ENCODE data around the gene OR8D2. TPM values are rescaled to one million over a fixed set of nuclear protein-coding genes. Genes with fewer than 3 reads are reported as not detected.
"Not testable (repeated sequence)": the region's sequence is repeated elsewhere in the genome, so short reads cannot be mapped to it uniquely, and the experiment has no call there.

The OR8D2 gene
- total RNA-seq, 1 experiment from 2014 or later: not detected

DNA sequence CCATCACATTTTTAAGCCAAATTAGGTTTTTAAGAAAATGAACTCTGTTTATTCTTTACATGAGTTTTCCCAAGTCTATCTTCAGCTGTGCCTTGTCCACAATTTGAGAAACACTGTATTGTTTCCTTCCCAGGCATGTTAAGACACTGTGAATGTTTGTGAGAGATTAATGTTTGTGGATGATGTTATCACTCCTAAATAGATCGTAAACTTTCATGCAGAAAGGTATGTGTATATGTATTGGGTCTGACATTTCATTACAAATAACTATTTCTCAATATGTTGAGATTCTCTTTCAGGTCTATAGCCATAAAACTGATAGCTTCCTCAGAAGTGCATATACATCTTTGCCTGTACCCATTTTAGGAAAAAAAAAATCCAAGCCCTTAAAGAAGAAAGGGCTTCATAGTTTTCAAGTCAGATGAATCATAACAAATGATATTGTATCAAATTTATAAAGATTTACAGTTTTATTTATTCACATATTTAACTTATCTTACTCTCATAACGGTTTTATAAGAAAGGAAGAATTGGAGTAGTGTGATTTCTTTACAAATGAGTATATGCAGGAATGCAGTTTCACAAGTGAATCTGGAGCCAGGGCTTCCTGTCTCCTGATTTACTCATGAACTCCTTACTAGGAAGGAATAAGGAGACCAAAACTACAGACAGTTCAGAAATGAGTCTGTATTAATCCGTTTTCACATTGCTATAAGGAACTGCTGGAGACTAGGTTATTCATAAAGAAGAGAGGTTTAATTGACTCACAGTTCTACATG lies 17.5 kb downstream of the OR8D2 start:
- no peak for DNase-seq
- Histone ChIP-seq H3K36me3 (no peaks in the 10 kb centered on the region), H3K27me3 (no peaks in the 10 kb centered on the region), H3K9me3 (no peaks in the 10 kb centered on the region; the same call in 1 of the 2 replicates), H3K4me3 (no peak overlapping the region)

DNA sequence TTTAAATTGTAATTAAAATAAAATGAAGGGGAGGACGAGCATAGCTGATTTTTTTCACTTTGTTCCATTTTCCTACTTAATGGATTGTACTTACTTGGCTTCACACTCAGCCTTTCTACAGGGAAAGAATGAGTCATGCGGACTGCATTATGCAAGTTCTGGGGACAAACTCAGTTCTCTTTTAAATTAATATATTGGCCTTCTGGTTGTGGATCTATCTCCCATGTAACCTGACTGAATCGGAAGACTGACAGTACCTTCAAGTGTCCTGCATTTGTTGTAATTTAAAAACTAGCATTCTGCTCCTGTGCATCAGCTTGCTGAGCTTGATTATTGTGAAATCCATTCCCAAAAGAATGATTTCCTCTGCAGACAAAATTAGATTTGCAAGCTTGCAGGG lies 18.4 kb downstream of the OR8D2 start:
- no peaks in the 10 kb centered on the region; the same call in 1 of the 2 replicates for H3K9me3 ChIP-seq
- H3K4me3 ChIP-seq: no peak overlapping the region
- H3K36me3 ChIP-seq: no peaks in the 10 kb centered on the region
- H3K27me3 ChIP-seq: no peaks in the 10 kb centered on the region
- no peak for DNase-seq

DNA sequence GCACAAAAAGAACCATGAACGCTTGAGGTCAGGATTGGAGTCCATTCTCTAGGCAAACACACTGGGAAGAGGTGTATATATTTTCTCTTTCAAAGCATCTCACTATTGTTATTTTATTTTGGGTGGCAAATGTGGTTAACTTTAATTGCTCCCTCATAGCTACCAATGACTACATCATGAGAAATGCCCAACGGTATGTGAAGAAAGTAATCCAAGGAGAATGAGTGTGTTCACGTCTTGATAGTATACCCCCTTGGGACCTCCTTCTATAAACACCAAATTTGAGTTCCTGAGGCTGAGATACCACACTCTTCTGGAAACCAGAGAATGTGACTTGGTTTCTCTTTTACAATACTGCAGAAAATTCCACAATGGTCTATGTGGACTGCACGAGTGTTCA lies 22.1 kb downstream of the OR8D2 start:
- Histone ChIP-seq H3K9me3 (no peaks in the 10 kb centered on the region; the same call in 1 of the 2 replicates), H3K4me3 (no peak overlapping the region), H3K36me3 (no peaks in the 10 kb centered on the region), H3K27me3 (no peaks in the 10 kb centered on the region)
- no peak for DNase-seq

DNA sequence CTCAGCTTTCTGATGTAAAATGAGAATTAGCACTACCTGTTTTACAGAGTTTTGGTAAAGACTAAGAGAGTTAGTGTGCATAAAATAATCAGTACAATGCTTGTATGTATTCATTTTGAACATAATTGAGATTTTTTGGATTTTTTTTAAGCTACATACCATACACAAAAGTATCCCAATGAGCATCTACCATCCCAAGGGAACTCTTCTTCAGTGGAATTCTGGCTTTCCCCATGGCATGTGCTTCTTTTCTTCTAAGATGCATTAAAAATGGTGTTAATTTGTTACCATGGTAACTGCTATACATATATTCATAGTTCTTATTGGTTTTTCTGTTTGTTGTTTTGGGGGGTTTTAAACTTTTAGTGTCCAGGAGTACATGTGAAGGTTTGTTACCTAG lies 24.0 kb downstream of the OR8D2 start:
- no peaks in the 10 kb centered on the region; the same call in 1 of the 2 replicates for H3K9me3 ChIP-seq
- H3K4me3 ChIP-seq: no peak overlapping the region
- no peaks in the 10 kb centered on the region for H3K36me3 ChIP-seq
- no peak for DNase-seq
- no peaks in the 10 kb centered on the region for H3K27me3 ChIP-seq

DNA sequence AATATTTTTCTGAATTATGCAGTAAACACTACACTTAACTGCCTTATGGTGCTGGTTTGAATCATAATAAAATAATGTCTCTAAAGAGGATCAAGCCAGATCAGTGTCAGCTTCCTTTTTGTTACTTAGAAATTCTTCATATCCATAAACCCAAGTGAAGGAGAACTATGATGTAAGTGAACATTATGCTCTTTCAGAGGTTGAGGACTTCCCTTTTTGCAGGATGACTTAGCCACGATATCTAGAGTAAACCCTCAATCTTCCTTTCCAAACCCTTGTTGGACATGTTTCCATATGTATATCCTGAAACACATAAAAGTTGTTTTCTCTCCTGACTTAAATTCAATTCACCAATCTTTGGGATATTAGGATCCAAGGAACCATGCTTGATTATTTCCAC lies 25.3 kb downstream of the OR8D2 start:
- Histone ChIP-seq H3K36me3 (no peaks in the 10 kb centered on the region), H3K9me3 (0 out of 2 replicates have a peak, but pooled peaks cover 5% of the 10 kb centered on the region), H3K4me3 (no peak overlapping the region), H3K27me3 (no peaks in the 10 kb centered on the region)
- DNase-seq: no peak

DNA sequence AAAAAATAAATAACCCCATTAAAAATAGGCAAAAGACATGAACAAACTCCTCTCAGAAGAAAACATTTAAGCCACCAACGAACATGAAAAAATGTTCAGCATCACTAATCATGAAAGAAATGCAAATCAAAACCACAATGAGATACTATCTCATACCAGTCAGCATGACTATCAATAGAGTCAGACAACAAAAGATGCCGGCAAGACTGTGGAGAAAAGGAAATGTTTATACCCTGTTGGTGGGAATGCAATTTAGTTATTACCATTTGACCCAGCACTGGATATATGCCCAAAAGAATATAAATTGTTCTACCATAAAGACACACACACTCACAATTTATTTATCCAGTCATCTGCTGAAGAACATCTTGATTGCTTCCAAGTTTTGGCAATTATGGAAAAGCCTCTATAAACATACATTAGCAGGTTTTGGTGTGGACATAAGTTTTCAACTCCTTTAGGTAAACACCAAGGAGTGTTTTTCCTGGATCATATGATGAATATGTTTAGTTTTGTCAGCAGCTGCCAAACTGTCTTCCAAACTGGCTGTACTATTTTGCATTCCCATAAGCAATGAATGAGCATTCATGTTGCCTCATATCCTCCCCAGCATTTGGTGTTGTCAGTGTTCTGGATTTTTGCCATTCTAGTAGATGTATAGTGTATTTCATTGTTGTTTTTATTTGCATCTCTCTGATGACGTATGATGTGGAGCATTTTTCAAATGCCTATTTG lies 34.2 kb downstream of the OR8D2 start:
- H3K9me3 ChIP-seq: peaks cover 14% of the 10 kb centered on the region; the same call in 1 of the 2 replicates
- no peaks in the 10 kb centered on the region for H3K36me3 ChIP-seq
- no peaks in the 10 kb centered on the region for H3K27me3 ChIP-seq
- H3K4me3 ChIP-seq: no peak overlapping the region
- peak; percentile 55 for DNase-seq

DNA sequence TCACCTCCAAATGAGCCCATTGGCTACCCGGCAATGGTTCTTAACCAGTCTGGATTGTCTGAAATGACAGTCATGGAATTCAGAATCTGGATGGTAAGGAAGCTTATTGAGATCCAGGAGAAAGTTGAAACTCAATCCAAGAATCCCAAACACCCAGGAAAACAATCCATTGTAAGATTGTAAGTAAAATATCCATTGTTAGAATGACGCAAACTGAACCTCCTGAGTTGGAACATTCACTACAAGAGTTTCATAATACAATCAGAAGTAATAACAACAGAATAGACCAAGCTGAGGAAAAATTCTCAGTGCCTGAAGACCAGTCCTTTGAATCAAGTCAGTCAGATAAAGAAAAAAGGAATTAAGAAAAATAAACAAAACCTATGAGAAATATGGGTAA lies 41.7 kb downstream of the OR8D2 start:
- DNase-seq: no peak
- Histone ChIP-seq H3K36me3 (no peaks in the 10 kb centered on the region), H3K9me3 (no peaks in the 10 kb centered on the region), H3K27me3 (no peaks in the 10 kb centered on the region), H3K4me3 (no peak overlapping the region)

DNA sequence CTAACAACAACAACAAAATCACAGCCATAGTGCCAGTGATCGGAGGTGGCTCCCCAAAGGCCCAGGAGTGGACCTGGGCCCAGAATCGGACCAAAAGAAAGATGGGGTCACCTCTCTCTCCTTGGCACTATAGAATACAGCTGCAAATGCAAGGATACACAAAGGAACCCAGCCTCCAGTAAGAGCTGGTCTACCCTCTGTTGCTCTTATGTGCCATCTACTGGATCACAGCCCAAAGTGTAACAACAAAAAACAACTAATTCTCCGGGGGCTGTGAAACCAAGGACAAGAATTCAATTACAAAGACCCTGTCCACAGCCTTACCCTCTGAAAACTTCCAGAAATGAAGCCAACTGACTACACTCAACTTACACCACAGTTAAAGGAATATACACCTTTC lies 42.2 kb downstream of the OR8D2 start:
- Histone ChIP-seq H3K27me3 (no peaks in the 10 kb centered on the region), H3K9me3 (no peaks in the 10 kb centered on the region), H3K36me3 (no peaks in the 10 kb centered on the region), H3K4me3 (no peak overlapping the region)
- DNase-seq: no peak

DNA sequence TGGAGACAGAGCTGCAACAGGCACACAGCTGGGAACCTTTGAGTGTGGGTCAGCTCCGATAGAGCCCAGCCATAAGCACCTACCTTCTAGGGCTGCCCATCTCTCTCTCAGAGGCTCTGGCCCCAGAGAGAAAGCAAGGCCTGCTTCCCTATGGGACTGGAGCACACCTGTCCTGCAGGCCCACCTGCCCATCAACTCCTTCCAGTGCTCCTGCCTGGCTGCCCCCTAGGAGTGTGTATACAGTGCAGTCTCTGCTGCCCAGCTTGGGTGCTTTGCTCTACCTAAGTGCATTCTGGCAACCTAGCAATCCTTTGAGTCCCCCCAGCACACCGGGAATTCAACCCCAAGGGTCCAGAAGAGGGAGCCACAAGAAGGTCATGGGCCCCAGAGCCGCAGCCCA lies 42.8 kb downstream of the OR8D2 start:
- Histone ChIP-seq H3K9me3 (no peaks in the 10 kb centered on the region), H3K27me3 (no peaks in the 10 kb centered on the region), H3K4me3 (no peak overlapping the region), H3K36me3 (no peaks in the 10 kb centered on the region)
- no peak for DNase-seq

DNA sequence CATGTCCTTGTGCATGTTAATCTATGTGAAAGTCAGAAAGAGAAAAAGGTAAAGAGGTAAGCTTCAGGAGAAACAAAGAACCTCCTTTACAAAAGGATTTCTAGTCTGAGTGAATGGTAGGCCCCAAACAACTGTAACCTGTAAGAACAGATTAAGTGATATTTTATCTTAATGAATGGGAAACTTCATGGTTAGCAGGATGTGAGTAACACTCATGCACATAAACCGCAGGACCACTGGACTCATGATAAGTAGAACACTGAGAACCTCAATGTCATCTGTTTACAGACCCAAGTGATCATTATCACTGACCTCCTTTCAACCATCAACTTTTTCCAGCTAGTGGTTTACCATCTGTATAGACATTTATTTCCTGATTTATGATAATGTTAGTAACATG lies 43.9 kb downstream of the OR8D2 start:
- no peak overlapping the region for H3K4me3 ChIP-seq
- H3K9me3 ChIP-seq: no peaks in the 10 kb centered on the region
- no peaks in the 10 kb centered on the region for H3K36me3 ChIP-seq
- DNase-seq: no peak
- no peaks in the 10 kb centered on the region for H3K27me3 ChIP-seq

DNA sequence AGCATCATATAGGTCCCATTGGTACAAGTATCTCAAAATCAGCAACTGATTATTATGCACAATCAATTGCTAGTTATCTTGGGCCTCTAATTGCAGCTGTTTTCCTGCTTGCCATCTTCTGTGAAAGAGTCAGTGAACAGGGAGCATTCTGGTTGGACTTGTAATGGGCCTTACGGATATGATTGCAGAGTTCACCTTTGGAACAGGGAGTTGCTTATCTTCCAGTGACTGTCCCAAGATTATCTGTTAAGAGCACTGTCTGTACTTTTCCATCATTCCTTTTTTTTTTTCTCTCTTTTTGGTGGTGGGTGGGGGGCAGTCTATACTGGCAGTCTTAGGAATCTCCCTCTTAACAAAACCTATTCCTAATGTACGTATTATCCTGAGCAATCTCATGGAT lies 46.0 kb downstream of the OR8D2 start:
- no peak for DNase-seq
- no peaks in the 10 kb centered on the region for H3K36me3 ChIP-seq
- H3K9me3 ChIP-seq: no peaks in the 10 kb centered on the region
- no peaks in the 10 kb centered on the region for H3K27me3 ChIP-seq
- no peak overlapping the region for H3K4me3 ChIP-seq

DNA sequence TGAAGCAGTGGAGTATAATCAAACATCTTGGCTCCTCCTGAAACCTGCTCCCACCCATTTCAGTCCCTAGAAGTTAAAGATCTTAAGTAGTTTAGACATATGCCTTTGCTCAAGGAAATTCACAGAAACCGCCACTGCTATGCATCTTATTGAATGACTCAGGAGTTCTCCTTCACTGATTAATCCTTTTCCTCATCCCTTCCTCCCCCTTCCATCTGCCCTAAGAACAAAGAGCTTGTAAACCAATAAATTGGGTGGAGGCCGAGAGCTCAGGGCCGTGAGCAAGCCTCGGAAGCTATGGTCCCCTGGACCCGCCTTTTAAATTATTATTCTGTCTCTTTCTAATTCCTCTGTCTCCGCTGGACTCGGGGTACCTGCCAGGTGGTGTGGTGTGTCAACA lies 49.1 kb downstream of the OR8D2 start:
- H3K9me3 ChIP-seq, H3K27me3 ChIP-seq, H3K4me3 ChIP-seq, DNase-seq, H3K36me3 ChIP-seq: not testable (repeated sequence)

Other genes with a start within 250 kb of the OR8D2 start
- 0.59 and 0.95 TPM in 2 replicates for gene VWA5A, start 204.7 kb downstream of the OR8D2 start, total RNA-seq (2014; rRNA removed; shearing (Covaris generic); ENCODE audit: low replicate concordance)
- gene OR10D3, start 136.9 kb downstream of the OR8D2 start, total RNA-seq (2014; rRNA removed; shearing (Covaris generic); ENCODE audit: low replicate concordance): not detected in 2 replicates
- gene OR8G1, start 79.1 kb downstream of the OR8D2 start, total RNA-seq (2014; rRNA removed; shearing (Covaris generic); ENCODE audit: low replicate concordance): not detected in 2 replicates
- gene OR8G5, start 63.8 kb downstream of the OR8D2 start, total RNA-seq (2014; rRNA removed; shearing (Covaris generic); ENCODE audit: low replicate concordance): not detected in 2 replicates
- not detected in 2 replicates for gene OR8D1, start 6.2 kb downstream of the OR8D2 start, total RNA-seq (2014; rRNA removed; shearing (Covaris generic); ENCODE audit: low replicate concordance)
- gene OR8B2, start 64.3 kb upstream of the OR8D2 start, total RNA-seq (2014; rRNA removed; shearing (Covaris generic); ENCODE audit: low replicate concordance): not detected in 2 replicates
- not detected in 2 replicates for gene OR8B3, start 78.8 kb upstream of the OR8D2 start, total RNA-seq (2014; rRNA removed; shearing (Covaris generic); ENCODE audit: low replicate concordance)
- gene OR8B4, start 104.7 kb upstream of the OR8D2 start, total RNA-seq (2014; rRNA removed; shearing (Covaris generic); ENCODE audit: low replicate concordance): not detected in 2 replicates
- gene OR8B8, start 125.5 kb upstream of the OR8D2 start, total RNA-seq (2014; rRNA removed; shearing (Covaris generic); ENCODE audit: low replicate concordance): not detected in 2 replicates
- not detected in 2 replicates for gene OR8B12, start 223.5 kb upstream of the OR8D2 start, total RNA-seq (2014; rRNA removed; shearing (Covaris generic); ENCODE audit: low replicate concordance)
- gene OR8A1, start 249.8 kb upstream of the OR8D2 start, total RNA-seq (2014; rRNA removed; shearing (Covaris generic); ENCODE audit: low replicate concordance): not detected in 2 replicates